Posterior cingulate gyrus (tissue), 11 donors: ENCODE results near the gene SHD.
"Not testable (repeated sequence)": the region's sequence is repeated elsewhere in the genome, so short reads cannot be mapped to it uniquely, and the experiment has no call there.

Source experiments
- DNase-seq, 10 donors: peaks; one replicate each; pipeline versions ENCODE4 v3.0.0 to v3.0.0-alpha.2; 2020 to 2021; ENCODE audit warnings: mixed read lengths in 3 of 10
- intact Hi-C: fragments of 100-400 bp; cut with DNase I; formaldehyde crosslinking; loops from one replicate; pipeline ENCODE4 v1.15.1; 2023

Gene SHD, protein sequence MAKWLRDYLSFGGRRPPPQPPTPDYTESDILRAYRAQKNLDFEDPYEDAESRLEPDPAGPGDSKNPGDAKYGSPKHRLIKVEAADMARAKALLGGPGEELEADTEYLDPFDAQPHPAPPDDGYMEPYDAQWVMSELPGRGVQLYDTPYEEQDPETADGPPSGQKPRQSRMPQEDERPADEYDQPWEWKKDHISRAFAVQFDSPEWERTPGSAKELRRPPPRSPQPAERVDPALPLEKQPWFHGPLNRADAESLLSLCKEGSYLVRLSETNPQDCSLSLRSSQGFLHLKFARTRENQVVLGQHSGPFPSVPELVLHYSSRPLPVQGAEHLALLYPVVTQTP

DNA sequence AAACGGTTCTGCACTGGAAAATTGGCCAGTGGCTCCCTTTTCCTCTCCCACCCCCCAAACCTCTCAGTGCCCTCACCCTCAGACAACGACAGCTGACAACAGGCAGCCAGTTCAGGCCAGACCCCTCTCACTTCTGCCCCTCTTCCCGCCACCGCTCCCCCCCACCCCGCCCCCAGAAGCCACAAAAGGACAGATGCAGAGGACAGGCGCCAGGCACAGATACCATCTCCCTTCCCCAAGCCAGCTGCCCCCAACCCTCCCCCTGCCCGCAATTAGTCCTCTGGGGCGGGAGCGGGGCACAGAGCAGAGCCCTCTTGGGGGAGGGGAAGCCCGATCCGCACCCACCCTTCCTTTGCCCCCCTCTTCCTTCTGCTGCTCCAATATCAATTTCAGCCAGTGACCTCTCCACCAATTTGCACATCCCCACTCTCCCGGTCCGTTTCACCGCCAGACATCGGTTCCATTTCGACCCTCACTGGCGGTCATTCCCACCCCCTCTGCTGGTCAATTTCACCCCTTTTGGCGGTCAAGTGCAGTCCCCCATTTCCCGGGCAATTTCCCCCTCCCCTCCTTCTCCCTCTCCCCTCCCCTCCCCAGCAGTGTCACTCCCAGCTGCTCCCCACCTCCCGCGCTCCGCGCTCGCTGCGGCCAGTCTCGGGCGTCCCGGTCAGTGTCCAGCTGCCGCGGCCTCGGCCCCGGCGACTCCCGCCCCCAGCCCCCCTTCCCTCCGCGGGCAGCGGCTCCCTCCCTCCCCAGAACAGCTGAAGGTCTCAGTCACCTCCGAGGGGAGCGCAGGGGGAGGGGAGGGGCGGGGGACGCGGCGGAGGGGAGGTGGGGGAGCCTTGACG, at the start of gene SHD:
Gene SHD, plus strand, starts transcription at position 848 of the 848 bp plus-strand sequence. CDS start 798 bp downstream, outside the sequence.
- DNase-seq, result peak in 1 of 10 donors; percentile 88
- intact Hi-C loops, result no loop called here

DNA sequence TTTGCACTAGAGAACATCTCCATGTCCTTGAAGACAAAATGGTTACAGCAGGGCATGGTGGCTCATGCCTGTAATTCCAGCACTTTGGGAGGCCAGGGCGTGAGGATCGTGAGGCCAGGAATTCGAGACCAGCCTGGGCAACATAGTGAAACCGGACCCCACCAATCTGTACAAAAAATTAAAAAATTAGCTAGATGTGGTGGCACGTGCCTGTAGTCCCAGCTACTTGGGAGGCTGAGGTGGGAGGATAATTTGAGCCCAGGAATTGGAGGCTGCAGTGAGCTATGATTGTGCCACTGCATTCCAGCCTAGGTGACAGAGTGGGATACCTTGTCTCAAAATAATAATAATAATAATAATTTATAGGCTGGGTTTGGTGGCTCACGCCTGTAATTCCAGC, 48.8 kb upstream of the SHD start:
- intact Hi-C loops, DNase-seq: not testable (repeated sequence)

DNA sequence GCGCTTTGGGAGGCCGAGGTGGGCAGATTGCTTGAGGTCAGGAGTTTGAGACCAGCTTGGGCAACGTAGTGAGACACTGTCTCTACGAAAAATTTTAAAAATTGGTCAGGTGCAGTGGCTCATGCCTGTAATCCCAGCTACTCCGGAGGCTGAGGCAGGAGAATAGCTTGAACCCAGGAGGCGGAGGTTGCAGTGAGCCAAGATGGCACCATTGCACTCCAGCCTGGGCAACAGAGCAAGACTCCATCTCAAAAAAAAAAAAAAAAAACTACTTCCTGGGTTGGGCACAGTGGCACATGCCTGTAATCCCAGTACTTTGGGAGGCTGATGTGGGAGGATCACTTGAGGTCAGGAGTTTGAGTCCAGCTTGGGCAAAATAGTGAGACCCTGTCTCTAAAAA, 47.5 kb upstream of the SHD start:
- DNase-seq, intact Hi-C loops: not testable (repeated sequence)

DNA sequence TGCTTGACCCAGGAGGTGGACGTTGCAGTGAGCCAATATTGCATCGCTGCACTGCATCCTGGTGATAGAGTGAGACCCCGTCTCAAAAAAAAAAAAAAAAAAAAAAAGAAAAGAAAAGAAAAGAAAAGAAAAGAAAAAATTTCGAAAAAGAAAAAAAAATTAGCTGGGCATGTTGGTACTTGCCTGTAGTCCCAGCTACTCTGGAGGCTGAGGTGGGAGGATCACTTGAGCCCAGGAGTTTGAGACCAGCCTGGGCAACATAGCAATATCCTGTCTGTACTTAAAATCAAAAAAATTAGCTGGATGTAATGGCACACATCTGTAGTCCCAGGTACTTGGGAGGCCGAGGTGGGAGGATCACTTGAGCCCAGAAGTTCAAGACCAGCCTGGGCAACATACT, 46.9 kb upstream of the SHD start:
- DNase-seq, intact Hi-C loops: not testable (repeated sequence)

DNA sequence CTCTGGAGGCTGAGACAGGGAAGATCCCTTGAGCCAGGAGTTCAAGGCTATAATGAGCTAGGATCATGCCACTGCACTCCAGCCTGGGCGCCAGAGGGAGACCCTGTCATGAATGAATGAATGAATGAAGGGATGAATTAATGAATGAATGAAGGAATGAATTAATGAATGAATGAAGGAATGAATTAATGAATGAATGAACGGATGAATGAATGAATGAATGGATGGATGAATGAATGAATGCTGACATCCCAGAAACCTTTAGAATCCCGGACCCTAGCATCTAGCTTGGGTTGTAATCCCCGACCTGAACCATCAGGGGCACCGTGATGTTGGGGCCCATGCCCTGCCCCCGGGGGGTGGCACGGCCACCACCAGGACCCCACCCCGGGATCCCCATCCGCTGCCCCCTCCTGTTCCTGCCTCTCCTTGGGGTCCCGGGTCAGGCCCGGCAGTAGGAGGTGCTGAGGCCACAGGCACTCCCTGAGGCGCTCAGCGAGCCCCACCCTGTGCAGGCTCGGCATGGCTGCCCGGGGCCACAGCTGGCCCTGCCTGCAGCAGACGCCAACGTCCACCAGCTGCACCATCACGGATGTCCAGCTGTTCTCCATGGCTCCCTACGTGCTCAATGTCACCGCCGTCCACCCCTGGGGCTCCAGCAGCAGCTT, 46.3 kb upstream of the SHD start:
- intact Hi-C loops, result no loop called here
- no peak for DNase-seq

DNA sequence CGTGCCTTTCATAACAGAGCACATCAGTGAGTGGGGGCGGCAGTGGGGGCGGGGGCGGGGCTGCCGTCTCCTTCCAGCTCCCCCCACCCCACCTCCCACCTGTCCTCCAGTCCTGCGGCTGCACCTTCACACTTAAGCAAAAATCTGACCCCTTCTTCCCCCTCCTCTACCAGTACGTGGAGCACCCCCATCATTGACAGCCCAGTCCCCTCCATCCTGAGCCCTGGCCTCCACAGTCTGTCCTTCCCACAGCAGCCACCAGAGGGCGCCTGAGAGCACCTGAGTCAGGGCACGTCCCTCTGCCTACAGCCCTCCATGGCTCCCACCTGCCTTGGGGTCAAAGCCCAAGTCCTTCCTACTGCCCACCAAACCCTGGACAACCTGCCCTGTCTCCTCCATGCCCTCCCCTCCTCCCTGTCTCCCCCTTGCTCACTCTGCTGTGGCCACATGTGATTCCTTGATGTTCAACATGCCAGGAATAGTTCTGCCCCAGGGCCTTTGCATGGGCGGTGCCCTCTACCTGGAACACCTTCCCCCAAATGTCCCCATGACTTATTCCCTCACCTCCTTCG, 45.7 kb upstream of the SHD start:
- intact Hi-C loops, result no loop called here
- DNase-seq, result peak in 7 of 10 donors; percentile 30 to 93 (median 50)

DNA sequence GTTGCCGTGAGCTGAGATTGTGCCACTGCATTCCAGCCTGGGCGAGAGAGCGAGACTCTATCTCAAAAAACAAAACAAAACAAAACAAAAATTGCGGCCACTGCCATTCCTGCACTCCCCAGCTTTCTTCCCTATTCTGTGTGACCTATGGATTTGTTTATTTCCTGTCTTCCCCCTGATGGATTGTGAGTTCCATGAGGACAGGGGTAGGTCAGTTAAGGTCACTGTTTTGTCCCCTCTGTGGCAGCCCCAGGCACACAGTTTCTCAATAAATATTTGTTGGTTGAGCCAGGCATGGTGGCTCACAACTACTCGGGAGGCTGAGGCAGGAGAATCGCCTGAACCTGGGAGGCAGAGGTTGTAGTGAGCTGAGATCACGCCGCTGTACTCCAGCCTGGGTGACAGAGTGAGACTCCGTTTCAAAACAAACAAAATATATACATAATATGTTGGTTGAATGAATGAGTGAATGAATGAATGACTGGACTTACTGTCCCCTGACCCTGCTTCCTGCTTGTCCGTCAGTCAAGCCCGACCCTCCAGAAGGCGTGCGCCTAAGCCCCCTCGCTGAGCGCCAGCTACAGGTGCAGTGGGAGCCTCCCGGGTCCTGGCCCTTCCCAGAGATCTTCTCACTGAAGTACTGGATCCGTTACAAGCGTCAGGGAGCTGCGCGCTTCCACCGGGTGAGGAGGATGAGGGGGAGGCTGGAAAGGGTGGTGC, 44.8 kb upstream of the SHD start:
- no peak for DNase-seq
- intact Hi-C loops, result no loop called here

DNA sequence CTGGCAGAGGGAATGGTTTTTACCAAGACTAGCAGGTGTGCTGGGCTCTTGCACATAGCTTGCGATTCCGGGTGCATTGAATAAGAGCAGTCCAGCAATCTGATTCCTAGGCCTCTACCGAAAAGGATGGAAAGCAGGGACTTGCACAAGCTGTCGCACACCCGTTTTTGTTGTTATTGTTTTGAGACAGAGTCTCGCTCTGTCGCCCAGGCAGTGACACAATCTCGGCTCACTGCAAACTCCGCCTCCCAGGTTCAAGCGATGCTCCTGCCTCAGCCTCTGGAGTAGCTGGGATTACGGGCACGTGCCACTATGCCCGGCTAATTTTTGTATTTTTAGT, 44.2 kb upstream of the SHD start:
- intact Hi-C loops, result no loop called here
- DNase-seq, result no peak

DNA sequence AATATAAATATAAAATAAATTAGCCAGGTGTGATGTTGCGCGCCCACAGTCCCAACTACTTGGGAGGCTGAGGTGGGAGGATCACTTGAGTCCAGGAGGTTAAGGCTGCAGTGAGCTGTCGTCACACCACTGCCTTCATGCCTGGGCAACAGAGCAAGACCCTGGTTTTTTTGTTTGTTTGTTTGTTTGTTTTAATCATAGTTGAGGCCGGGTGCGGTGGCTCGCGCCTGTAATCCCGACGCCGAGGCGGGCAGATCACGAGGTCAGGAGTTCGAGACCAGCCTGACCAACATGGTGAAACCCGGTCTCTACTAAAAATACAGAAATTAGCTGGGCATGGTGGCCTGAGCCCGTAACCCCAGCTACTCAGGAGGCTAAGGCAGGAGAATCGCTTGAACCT, 41.6 kb upstream of the SHD start:
- intact Hi-C loops, DNase-seq: not testable (repeated sequence)

DNA sequence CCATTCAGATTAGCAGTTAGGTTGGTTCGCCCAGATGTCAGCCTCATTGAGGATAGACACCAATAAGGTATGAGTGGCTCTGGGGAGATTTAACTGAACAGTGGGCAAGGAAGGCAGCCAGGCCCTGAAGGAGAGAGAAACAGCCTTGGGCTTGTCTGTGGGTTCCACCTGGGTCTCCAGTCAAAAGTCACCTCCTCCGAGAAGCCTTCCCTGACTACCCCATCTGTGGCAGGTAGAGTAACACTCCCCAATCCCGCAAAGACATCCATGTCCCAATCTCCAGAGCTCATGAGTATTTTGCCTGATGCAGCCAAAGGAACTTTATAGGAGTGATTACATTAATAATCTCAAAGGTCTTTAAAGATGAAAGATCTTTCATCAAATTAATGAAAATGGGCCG, 40.2 kb upstream of the SHD start:
- intact Hi-C loops, result no loop called here
- DNase-seq, result no peak

DNA sequence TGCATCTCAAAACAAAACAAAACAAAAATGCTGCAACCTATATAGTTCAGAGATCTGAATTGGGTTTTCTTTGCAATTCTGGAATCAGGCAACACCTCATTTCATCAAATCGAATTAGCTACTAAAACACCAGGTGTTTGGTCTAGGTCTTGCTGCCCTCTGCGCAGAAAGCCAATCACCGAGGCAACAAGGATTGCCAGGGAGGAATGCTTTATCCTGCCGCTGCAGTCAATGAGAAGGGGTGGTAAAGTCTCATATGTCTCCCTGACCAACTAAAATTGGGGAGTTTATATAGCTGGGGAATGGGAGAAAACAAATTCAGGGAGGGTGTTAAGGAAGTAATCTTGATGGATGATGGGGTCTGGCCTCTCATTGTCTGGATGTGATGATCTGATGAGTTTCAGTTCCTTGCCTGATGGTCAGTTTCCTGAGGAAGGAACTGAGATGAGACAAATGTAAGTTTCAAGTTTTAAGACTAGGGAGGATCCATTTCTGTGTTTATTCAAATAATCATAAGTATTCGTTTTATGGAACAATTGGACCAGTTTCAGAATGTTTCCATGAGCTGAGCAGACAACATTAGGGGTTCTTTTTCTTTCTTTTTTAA, 37.1 kb upstream of the SHD start:
- no peak for DNase-seq
- intact Hi-C loops, result no loop called here

DNA sequence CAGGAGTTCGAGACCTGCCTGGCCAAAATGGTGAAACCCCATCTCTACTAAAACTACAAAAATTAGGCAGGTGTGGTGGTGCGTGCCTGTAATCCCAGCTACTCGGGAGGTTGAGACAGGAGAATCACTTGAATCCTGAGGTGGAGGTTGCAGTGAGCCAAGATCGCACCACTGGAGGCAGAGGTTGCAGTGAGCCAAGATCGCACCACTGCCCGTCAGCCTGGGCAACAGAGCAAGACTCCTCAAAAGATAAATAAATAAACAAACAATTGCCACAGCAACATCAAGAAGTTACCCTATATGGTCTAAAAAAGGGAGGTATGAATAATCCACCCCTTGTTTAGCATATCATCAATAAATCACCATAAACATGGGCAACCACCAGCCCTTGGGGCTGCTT, 33.1 kb upstream of the SHD start:
- intact Hi-C loops, result loop anchor here (2.0 to 5.0 kb wide), 2 partner anchors 155 to 226 kb away; partner anchors contain the start of genes HDGFL2 and SH3GL1
- not testable (repeated sequence) for DNase-seq

DNA sequence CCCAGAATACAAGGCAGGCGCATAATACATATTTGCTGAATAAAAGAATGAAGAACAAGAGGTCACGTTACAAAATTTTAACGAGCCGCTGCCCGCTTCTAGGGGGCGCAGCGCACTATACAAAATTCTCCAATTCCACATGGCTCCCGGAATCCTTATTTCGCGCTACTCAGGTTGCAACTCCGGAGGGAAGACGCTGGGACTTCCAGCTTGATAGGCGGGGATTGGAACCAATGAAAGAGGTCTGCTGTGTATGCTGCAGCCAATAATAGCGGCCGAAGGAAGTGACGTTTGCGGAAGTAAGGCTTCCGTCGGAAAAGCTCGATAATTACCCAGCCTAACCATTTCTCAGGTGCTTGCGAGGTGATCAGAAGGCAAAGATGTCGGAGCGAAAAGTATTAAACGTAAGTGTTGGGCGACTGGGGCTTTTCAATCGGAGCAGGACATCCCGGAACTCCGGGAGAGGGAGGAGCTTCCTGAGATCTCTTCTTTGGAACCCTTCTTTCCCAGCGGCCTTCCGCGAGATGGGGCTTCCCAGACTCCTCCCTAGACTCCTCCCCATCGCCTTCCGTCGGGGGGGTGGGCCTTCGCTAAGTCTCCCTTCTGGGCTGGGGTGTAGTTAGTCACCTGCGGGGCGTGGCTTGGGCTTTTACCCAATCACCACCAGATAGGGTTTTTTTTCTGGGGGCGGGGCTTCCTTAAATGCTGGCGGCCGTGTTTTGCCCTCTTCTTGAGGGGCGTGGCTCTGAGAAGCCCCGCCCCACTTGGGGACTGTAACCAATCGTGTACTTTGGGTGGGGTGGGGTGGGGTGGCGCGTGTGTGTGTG, 32.1 kb upstream of the SHD start, which contains the start of gene YJU2:
Gene YJU2, plus strand, starts transcription at position 314 of the 827 bp plus-strand sequence. Its CDS starts 67 bp downstream, at position 381.
- peak; percentile 88 to 99 (median 92) for DNase-seq
- intact Hi-C loops, result loop anchor here (2.0 to 5.0 kb wide), 2 partner anchors 154 to 225 kb away; partner anchors contain the start of genes HDGFL2 and SH3GL1

DNA sequence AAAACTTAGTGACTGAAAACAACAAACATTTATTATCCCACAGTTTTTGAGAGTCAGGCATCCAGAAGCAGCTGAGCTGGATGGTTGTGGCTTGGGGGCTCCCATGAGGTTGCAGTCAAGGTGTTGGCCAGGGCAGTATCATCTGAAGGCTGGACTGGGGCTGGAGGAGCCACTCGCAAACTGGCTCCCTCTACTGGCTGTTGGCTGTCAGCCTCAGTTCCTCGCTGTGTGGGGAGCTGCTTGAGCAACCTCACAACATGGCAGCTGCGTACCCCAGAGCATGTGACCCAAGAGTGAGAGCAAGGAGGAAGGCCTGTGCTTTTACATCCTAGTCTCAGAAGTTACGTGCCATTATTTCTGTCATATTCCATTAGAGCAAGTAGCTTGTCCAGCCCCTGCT, 22.5 kb upstream of the SHD start:
- DNase-seq, result no peak
- intact Hi-C loops, result no loop called here

DNA sequence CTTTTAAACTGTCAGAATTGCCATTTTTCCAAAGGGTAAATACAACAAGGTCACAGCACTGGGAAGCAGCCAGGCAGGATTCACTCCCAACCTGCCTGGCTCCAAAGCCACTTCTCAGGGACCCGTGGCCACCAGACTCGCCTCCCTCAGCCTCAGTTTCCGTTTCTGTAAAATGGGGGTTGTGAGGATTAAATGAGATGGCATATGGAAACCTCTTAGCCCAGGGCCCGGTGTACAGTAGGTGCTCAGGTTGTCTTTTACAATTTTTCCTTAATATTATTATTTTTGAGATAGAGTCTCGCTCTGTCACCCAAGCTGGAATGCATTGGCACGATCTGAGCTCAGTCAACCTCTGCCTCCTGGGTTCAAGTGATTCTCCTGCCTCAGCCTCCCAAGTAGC, 22.0 kb upstream of the SHD start:
- no peak for DNase-seq
- intact Hi-C loops, result no loop called here

DNA sequence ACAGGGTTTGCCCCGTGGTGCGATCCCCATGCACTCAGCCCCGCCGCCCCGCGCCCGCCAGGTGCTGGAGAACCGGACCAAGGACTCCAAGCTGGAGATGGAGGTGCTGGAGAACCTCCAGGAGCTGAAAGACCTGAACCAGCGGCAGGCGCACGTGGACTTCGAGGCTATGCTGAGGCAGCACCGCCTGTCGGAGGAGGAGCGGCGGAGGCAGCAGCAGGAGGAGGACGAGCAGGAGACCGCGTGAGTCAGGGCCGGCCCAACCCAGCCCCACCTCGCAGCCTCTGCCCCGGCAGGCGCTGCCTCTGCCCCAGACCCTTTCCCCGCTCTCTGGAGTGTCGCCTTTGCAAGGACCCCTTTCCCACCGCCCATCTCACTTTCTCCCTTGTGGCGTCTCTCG, 20.9 kb upstream of the SHD start:
- no peak for DNase-seq
- intact Hi-C loops, result no loop called here

DNA sequence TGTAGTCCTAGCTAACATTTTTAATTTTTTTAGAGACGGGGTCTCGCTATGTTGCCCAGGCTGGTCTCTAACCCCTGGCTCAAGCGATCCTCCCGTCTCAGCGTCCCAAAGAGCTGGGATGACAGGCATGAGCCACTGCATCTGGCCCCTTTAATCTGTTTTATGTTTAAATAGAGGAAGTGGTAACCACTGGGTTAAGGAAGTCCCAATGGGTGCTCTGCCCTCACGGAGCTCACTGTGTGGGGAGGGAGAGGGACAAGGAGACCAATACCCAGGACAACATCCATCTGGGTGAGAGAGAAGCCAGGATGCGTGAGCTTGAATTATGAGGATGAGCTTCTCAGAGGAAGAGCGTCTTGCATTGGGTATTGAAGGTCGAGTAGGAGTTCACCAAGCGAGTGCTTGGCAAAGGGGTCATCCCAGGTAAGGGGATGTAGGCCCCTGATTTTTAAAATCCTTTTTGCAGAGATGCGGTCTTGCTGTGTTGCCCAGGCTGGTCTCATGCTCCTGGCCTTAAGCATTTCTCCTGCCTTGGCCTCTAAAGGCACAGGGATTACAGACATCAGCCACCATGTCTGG, 18.4 kb upstream of the SHD start:
- intact Hi-C loops, result loop anchor here (10.0 kb wide), 1 partner anchor 64 kb away; no protein-coding TSS in a partner anchor
- DNase-seq, result no peak

DNA sequence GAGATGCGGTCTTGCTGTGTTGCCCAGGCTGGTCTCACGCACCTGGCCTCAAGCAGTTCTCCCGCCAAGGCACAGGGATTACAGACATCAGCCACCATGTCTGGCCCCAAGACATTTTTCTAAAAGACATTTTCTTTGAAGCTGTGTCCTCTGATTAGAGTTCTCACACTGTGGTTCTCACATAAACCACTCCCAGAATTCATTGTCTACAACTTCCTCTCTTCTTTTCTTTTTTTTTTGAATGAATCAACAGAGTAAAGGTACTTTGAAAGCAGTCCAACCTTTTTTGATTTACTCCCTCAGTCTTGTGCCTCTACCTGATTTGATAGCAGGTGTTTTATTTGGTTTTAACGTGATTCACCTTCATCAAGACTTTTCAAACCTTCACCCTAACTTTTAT, 14.3 kb upstream of the SHD start:
- no peak for DNase-seq
- intact Hi-C loops, result loop anchor here (5.0 to 10.0 kb wide), 2 partner anchors 60 to 137 kb away; partner anchors contain the start of genes CHAF1A and SH3GL1
